Cardiac fibroblast (primary cell): ENCODE measurements around the gene TRAPPC14.
A peak's percentile ranks its signal among the peaks of the same experiment; 100 is the strongest.

Experiments
- DNase-seq, 2 donors: peaks; one replicate each; pipeline versions ENCODE4 v3.0.0 to v3.0.0-alpha.2; 2010; ENCODE audit warnings: low read depth in 2 of 2
- H3K4me3 ChIP-seq, 2 donors: replicated peaks in 1 of 2; 1 replicate in 1 of 2; 2 replicates in 1 of 2; pipeline ENCODE4 v1.5.1; 2011; ENCODE audit warnings: low read depth in 2 of 2, low read length in 2 of 2, mild to moderate bottlenecking in 2 of 2, moderate library complexity in 1 of 2
- CTCF ChIP-seq: IDR thresholded peaks from one replicate; pipeline ENCODE4 v1.5.1; 2011; ENCODE audit warnings: low read depth, mild to moderate bottlenecking, low read length, inconsistent platforms

TRAPPC14 gene

GRCh38 chr7:100170101-100170897 is 11.8 kb upstream of the TRAPPC14 start:
- no peak overlapping the region for H3K4me3 ChIP-seq

GRCh38 chr7:100169147-100169850 is 10.8 kb upstream of the TRAPPC14 start:
- no peak overlapping the region for H3K4me3 ChIP-seq
- no peak for DNase-seq
- TF ChIP-seq CTCF = no peak

More at GRCh38 chr7:100170101-100170897, 11.8 kb upstream of the TRAPPC14 start:
- TF ChIP-seq CTCF = no peak
- no peak for DNase-seq

- DNase-seq = peak in 1 of 2 donors; percentile 24
- TF ChIP-seq CTCF = no peak
- H3K4me3 ChIP-seq = peak overlapping the region; percentile 36 to 49
These were observed 9.4 kb upstream of the TRAPPC14 start for GRCh38 chr7:100167912-100168323.

GRCh38 chr7:100166970-100167911 is 8.7 kb upstream of the TRAPPC14 start:
- no peak for TF ChIP-seq CTCF
- H3K4me3 ChIP-seq = peak overlapping the region in 1 of 2 donors; percentile 49
- no peak for DNase-seq

GRCh38 chr7:100166317-100166940 is 7.9 kb upstream of the TRAPPC14 start:
- no peak for TF ChIP-seq CTCF
- no peak overlapping the region for H3K4me3 ChIP-seq
- DNase-seq = no peak

- H3K4me3 ChIP-seq = no peak overlapping the region
- TF ChIP-seq CTCF = no peak
- no peak for DNase-seq
These were observed 5.3 kb upstream of the TRAPPC14 start for GRCh38 chr7:100163871-100164270.
